Measurements from ENCODE around the gene CYP26B1.

CYP26B1 gene

DNA sequence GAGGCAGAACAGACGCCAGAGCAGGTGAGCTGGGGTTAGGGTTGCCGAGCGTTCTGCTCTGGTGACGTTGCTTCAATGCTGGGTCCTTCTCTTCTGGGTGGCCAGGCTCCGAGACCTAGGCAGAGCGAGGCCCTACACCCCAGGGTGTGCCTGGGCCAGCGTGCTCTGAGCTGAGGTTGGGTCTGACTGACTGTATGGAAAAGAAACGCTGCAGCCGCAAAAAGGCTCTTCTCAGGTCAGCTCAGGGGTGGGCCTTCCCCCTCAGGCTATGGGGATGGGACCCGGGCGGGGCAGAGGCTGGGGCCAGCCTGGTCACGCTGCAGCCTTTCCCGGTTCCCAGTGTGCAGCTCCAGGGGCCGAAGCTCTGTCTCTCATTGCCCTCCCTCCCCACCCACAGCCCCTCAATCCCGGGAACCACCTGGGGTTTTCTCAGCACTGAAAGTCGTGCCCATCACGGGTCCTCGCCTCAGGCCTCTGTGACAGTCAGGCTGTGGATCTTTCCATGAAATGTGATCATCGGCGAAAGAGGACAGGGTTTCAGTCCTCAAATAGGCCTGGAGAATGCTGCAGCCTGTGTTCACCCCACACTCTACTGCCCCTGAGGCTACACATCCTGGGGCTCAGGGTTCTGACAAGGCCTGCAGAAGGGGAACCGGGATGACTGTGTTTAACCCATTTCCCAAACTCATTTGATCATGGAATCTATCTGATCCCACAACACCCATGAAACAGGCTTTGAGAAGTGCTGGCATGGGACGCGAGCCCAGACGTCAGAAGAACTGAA lies 19.4 kb downstream of the CYP26B1 start:
- DNase-seq: no peak

DNA sequence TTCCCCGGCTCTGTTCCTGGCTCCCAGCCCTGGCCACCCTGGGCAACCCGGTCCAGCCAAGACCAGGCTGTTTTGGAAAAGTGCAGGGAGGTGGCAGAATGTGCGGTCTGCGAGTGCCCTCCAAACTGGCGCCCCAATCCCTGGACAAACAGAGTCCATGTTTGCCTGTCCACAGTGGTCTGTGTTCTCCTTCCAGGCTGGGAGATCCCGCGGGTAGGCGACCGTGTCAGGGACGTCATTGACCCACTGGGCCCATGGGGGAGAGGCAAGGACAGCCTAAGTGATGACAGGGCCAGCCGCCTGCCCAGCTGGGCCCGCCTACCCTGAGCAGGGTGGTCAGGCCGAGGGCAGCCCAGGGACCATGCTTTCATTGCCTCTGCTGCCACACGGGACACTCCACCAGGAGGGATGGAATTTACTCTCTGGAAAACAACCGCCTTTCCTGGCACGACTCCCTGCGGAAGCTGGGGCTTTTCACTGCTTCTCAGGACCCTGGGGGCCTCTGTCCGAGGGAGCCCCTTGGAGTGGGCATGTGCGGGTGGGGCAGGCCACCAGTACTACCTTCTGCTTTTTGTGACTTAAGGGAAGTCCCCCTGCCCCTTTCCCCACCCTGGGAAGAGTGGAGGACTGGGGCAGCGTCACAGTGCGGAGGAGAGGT lies 20.1 kb downstream of the CYP26B1 start:
- no peak for DNase-seq

DNA sequence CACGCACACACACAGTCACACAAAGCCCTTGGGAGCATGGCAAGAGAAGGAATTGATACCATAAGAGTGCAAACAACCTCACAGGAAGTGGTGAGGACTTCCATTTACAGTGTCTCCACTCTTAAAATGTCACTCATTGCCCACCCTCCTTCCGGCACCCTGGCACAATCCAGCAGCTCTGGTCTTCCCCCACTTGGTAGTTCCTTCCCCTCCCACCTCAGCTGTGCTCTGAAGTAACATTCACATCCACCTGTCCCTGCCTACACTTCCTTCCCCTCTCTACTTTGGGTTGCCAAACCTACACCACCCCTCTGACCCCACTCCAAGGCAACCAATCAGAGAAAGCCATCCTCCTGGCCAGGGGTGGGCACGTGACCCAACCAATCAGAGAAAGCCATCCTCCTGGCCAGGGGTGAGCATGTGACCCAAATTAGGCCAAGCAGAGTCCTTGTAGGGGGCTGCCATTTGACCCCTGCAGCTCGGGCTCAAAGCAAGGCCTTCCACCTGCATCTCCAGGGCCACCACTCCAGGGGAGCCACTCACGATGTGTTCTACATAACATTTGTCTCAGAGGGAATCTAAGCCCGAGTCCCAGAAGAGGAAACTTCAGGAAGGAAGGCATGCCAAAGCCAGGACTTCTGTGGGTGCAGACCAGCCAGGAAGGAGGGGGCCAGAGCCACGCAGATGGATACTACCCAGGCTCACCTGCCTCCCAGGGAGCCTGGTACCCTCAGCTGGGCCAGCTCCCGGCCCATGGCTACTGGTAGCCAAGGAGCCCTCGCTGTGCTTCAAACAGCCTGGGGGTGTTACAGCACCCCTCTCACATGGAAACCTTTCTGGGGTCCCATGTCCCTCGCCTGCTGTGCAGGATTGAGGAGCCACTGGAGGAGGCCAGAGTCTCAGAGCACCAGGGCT lies 21.2 kb downstream of the CYP26B1 start:
- DNase-seq: no peak

DNA sequence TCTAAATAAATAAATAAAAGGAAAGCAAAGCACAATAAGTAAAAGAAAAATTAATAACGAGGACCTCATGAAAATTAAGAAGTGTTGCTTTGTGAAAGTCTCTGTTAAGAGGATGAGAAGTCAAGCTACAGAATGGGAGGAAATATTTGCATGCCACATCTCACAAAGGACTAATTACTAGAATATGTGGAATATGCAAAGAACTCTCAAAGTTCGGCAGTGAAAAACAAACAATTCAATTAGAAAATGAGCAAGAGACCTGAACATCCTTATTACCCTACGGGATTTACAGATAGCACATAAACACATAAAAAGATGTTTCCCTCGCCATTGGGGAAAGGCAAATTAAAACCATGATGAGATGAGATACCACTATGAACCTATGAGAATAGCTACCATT lies 23.3 kb downstream of the CYP26B1 start:
- no peak for DNase-seq

DNA sequence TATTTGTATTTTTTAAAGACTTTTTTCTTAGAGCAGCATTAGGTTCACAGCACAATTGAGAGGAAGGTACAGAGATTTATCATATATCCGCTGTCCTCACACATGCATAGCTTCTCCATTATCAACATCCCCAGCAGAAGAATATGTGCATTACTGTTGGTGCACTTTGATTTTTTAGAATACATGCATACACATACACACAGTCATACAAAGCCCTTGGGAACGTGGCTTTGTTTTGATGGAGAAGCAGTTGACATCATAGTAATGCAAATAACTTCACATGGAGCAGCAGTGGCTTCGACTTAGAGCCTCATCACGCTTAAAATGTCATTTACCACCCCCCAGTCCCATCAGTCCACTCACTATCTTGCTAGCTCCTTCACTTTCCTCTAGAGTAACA lies 26.5 kb downstream of the CYP26B1 start:
- DNase-seq: no peak

DNA sequence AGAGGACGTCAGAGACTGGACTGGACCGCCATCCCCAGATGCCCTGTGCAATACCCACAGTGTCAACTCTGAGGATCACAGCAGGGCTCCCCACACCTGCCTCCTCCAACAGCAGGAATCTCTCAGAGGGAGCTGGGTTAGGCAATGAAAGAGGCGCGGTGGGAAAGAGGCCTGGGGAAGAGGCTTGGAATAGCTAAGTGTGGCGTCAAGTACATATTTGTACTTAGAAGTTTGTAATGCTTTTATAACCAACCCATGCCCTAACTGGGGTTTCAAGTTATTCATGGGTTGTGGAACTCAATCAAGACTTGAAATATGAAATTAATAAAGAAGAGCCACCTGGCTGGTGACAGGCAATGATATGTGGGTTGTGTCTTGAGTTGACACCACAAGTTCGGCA lies 28.7 kb downstream of the CYP26B1 start:
- no peak for DNase-seq

DNA sequence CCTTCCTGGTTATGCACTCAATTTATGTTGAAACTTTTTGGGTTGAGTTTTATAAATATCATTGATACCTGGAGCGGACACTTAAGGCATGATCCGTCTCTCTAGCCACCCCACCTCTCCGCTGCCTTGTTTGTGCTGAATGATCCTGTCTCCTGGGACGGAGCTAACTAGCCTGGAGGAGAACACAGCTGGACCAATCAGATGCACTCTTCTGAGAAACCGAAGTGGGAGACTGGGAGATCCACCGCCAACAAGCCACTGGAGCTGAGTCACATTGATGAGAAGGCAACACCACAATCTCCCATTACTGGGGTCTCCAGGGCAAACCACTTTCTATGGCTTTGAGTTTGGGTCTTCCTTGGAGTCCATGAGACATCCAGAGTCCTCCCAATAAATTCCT lies 29.3 kb downstream of the CYP26B1 start:
- no peak for DNase-seq

DNA sequence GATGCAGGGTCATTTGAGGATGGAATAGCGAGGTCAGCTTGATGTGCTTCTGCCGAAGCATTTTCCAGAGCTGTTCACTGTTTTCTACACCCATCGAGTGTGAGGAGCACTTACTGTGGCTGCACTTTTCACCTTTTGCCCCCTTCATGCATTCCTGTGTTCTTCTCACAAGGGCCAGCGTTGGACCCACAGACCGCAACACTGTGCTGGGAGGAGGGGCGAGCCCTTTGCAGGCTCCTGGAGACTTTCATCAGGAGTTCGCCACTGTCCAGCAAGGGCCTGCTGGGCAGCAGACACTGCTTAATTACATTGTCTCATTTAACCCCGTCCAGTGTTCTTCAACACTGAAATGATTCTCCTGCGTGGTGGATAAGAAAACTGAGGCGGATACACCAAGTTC lies 29.9 kb downstream of the CYP26B1 start:
- DNase-seq: no peak

DNA sequence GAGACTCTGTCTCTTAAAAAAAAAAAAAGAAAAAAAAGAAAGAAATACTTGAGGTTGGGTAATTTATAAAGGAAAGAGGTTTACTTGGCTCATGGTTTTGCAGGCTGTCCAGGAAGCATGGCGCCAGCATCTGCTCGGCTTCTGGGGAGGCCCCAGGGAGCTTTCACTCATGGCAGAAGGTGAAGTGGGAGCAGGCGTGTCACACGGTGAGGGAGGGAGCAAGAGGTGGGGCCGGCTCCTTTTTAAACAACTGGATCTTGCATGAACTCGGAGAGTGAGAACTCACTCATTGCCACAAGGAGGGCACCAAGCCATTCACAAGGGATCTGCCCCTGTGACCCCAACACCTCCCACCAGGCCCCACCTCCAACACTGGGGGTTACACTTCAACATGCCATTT lies 30.6 kb downstream of the CYP26B1 start:
- DNase-seq: no peak

DNA sequence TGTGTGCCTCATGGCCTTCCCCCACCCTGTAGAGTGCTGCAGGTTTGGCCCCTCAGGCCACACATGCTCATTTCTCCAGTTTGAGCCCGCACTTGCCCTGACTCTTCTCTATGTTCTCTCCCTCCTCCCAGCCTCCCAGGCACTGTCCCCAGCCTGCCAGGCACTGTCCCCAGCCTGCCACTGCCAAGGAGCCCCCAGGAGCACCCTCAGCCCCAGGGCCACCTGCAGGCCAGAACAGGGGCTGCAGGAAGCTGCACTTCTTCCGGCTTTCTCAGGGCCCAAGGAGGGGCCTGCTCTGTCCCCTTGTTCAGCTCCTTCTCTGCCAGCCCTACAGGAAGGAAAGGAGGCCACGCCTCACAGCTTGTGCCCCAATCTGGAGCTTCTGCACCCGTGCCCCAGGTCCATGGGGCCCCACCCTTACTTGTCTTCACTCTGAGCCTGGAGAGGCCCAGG lies 31.6 kb downstream of the CYP26B1 start:
- no peak for DNase-seq

DNA sequence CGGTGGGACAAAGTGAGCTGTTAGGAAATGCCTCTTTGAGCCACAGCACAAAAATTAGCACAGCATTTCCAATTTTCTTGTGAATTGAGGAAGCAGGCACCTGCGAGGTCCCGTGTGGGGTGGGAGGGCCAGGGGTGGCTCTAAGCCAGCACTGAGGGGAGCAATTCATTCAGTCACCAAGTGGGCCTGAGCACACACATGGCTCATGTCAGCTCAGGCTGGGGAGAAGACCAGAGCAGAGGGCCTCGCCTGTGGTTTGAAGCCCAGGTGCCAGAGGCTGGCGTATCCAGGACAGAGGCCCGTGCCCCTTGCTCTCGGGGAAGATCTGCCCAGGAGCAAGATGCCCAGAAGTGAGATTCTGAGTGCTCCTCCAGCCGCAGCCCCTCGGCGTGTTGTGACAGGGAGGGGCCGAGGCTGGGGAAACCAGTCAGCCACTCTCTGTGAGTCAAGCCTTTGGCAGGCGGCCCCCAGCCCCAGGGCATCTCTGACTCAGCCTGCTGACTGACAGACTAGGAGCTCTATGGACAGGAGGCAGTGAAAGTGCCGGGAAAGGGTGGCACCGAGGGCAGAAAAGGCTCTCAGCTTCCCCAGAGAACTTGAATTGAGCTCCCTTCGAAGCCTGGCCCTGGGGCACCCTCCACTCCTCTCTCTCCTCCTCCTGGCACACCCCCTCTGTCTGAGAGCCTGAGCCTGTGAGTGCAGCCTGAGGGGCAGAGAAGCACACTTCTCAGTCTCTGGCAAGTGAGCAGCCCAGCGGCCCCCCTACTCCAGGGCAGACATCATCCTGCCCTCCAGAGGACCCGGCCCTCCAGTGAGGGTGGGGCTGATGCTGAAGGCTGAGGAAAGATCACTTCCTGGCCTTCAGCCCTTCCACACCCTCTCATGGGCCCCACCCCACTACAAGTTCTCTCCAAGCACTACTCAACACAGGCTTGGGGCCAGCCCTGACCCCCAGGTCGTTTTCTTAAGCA lies 32.3 kb downstream of the CYP26B1 start:
- no peak for DNase-seq

DNA sequence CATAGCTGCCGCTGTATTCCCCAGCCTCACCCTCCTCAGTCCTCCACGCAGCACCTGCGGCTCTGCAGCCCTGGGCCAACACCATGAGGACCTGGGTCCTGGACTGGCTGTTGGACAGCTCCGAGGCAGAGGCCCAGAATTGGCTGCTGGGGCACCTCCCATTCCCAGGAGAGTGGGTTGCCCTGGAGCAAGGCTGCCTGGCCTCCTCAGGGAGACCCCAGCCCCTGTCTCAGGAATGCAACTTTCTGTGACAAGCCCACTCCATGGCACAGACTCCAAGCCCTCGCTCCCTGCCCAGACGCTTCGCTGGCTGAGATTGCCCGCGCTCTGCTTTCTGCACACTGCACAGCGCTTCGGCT lies 33.0 kb downstream of the CYP26B1 start:
- DNase-seq: no peak

DNA sequence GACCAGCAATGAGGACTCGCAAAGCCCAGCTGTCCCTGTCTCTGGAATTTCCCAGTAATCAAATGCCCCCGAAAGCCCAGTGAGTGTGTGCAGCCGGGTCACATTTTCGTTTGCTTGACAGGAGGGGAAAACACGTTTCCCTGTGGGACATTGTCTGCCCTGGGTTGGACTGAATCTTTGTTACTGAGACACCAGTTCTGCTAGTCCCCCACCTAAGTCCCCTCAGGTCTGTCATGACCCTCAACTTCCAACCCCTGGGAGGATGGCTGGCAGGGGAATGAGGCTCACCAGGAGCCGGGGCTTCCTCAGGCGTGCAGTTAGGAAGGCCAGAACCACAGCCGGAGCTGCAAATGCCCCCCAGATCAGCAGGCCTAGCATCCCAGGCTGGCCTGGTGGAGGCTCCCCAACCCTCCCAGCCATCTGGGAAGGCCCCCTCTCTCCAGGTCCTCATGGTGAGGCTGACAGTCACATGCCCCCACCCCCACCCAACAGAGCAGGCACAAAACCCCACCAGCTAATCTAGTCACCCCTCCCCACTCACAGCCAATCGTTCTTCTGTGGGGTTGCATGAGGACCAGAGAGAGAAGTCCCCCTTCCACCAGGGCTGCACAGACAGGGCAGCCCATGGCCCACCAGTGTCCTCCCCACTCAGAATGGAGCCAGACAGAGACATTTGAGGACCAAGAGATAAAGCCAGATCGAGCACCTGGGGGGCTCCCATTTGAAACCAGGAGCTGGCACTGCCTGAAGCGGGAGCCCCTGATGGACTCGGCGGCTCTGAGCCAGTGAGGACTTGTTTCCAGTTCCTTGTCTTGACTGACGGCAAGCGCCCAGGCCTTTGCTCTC lies 33.6 kb downstream of the CYP26B1 start:
- no peak for DNase-seq

DNA sequence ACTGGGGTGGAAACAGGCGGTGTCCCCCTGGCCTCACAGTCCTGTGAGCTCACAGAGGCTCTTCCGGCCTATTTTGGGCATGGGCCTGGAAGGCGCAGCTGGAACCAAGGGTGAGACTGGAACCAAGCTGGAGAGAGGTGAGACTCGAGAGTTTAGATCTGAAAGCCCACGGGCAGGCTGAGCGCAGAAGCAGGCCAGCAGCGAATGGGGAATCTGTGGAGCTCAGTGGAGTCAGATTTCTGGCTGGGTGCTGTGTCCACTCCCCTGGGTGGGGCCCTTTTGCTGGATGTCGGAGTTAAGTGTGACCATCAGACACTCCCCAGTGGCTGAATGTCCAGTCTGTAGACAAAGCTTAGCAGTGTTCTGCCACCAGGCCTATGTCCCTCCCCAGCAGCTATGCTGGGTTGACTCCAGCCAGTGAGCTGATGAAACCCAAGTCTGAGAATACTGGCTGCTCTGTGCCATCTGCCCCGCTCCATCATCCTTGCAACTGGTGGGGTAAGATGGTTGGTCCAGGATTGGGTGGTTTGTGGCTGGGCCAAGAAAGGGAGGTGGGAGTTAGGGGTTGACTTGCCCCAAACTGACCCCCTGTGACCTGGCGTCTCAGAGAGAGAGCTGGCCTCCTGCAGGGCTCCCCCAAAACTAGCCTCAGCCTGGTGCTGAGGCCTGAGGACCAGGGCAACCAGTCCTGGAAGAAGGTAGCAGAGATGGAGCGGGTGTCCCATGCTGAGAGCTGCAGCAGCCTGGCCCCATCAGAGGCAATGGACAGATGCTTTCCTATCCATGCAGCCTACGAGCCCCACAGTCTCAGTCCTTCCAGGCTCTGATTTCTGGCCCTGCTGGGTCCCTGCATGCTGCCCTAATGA lies 34.4 kb downstream of the CYP26B1 start:
- DNase-seq: no peak

DNA sequence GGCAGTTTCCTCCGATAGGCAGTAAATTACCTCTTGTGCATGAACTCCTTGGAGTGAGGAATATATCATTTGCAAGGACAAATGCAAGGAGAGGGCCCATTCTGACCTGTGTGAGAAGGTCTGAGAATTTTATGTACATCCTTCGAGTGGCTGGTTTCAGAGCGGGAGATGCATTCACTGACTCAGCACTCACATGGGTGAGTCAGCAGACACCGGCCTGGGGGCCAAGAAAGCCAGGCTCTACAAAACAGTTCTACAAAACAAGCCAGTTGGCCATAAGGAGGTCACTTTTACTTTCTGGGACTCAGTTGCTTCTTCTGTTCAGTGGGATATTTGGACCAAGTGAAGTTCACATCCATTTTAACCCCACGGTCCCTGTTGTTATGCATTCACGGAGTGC lies 35.3 kb downstream of the CYP26B1 start:
- no peak for DNase-seq

DNA sequence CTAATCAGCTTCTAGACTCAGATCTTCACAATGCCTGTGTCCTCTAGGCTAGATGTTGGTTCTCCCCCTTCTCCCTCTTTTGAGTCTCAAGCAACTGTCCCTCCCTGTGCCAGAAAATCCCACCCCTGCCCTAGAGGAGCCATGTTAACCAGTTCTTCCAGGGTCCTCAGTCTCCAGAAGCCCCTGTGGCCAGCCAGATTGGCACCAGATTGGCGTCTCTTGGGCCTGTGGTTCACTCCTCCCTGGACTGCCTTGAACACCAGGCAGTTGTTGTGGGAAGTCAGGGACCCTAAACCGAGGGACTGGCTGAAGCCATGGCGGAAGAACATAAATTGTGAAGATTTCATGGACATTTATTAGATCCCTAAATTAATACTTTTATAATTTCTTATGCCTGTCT lies 36.6 kb downstream of the CYP26B1 start:
- DNase-seq: no peak

DNA sequence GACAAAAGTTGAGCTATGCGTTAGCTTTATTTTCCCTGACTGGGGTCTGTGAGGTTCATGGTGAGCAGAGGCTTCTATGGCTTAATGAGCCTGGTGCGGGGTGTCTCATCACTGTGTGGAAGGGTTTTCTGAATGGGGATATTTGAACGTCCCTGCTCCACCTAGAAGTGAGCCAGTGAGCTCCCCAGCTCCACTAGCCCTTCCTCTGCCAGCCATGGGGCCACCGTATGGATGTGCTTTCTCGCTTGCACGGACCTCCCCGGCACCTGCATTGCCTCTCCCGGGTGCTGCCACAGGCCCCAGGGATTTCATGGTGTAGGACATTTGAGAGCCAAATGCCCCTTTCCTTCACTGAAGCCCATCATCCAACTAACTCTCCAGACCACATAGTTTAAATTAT lies 37.8 kb downstream of the CYP26B1 start:
- DNase-seq: no peak

DNA sequence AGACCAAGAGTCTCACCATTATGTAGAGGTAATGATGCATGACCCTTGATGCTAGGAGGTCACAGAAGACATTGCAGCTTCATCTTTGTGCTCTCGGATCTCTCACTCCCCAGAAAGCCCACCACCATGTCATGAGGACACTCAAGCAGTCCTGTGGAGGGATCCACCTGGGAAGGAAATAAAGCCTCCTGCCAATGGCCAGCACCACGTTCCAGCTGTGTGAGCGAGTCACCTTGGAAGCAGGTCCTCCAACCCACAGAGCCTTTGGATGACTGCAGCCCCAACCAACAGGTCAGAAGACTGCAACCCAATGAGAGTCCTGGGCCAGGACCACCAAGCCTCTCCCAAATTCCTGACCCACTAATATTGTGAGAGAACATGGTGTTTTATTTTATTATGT lies 38.4 kb downstream of the CYP26B1 start:
- DNase-seq: no peak

DNA sequence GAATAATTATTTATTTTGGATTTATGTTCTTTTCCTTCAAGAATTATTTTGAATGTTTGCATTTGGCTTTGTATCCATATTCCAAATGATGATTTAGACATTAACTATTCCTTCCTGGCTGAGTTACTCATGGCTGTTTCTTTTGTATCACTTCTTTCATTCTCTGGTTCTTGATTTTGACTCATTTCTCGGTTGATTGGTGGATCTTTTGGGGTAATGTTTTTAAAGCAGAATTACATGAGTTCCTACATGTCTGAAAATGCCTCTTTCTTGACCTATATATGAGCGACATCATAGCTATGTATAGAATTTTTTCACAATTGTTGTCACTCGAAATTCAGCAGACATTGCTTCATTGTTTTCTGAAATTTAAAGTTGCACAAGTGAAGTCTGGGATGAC lies 39.5 kb downstream of the CYP26B1 start:
- DNase-seq: no peak

DNA sequence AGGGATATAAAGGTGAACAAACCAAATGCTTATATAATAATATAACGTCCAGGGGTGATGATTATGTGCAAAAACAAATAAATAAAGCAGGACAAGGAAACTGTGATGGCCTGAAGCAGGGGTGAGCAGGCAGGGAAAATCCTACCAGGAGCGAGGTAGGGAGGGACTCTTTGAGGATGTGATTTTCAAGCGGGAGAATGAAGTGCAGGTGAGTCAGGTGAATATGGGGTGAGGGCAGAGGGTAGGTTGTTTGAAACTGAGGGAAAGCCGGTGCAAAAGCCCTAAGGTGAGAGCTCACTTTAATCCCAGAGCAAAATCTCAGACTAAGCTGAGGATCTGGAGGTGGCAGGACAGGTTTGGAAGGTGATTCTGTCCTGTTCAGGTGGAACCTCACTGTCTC lies 40.7 kb downstream of the CYP26B1 start:
- DNase-seq: no peak

Measured in activated CD4-positive, alpha-beta T cell treated with anti-CD3 and anti-CD28 coated beads for 48 hours (primary cell).